CD14-positive monocyte (primary cell): ENCODE data around the gene KLHL25. TPM values are rescaled to one million over a fixed set of nuclear protein-coding genes. Genes with fewer than 3 reads are reported as not detected.

ENCODE experiments used
- DNase-seq, 3 donors: peaks; one replicate each; pipeline ENCODE4 v3.0.0-alpha.2; 2011 to 2022
- H2AFZ ChIP-seq: 2 replicates; pipeline ENCODE4 v1.6.0; 2012; ENCODE audit warnings: mild to moderate bottlenecking, low read depth, low read length, inconsistent platforms; ENCODE audit not compliant: insufficient read depth, poor library complexity, severe bottlenecking
- H3K27ac ChIP-seq, 2 donors: 1 replicate in 1 of 2; 2 replicates in 1 of 2; pipeline ENCODE4 v1.5.1; 2012 to 2013; ENCODE audit warnings: low read length in 2 of 2, control low read depth in 1 of 2, inconsistent platforms in 1 of 2, low read depth in 1 of 2, mild to moderate bottlenecking in 1 of 2
- H3K27me3 ChIP-seq, 2 donors: one replicate each; pipeline versions ENCODE4 v1.6.0 to v1.6.1; 2011 to 2013; ENCODE audit warnings: low read length in 2 of 2; ENCODE audit not compliant: control insufficient read depth in 2 of 2, insufficient read depth in 2 of 2
- H3K36me3 ChIP-seq, 2 donors: replicated peaks in 1 of 2; 1 replicate in 1 of 2; 2 replicates in 1 of 2; pipeline versions ENCODE4 v1.5.1 to v1.6.1; 2012 to 2013; ENCODE audit warnings: low read length in 2 of 2, control low read depth in 1 of 2, inconsistent platforms in 1 of 2, mild to moderate bottlenecking in 1 of 2; ENCODE audit not compliant: insufficient read depth in 2 of 2, control insufficient read depth in 1 of 2
- H3K4me1 ChIP-seq, 2 donors: 1 replicate in 1 of 2; 2 replicates in 1 of 2; pipeline versions ENCODE4 v1.5.1 to v1.6.1; 2012 to 2013; ENCODE audit warnings: low read length in 2 of 2, control low read depth in 1 of 2, inconsistent platforms in 1 of 2, mild to moderate bottlenecking in 1 of 2, moderate library complexity in 1 of 2; ENCODE audit not compliant: insufficient read depth in 2 of 2, control insufficient read depth in 1 of 2
- H3K4me2 ChIP-seq: replicated peaks from 2 replicates; pipeline ENCODE3; 2012; ENCODE audit warnings: low read length, moderate library complexity, mild to moderate bottlenecking; ENCODE audit not compliant: poor library complexity, severe bottlenecking; ENCODE audit errors: extremely low read depth
- H3K4me3 ChIP-seq, 3 experiments: fragments of 200-600 bp in 1 of 3; sonication (generic) in 1 of 3; replicated peaks in 1 of 3; 1 replicate in 2 of 3; 2 replicates in 1 of 3; pipeline ENCODE4 v1.5.1; 2011 to 2013; ENCODE audit warnings: low read length in 3 of 3, mild to moderate bottlenecking in 3 of 3, control low read depth in 2 of 3, low read depth in 2 of 3, inconsistent platforms in 1 of 3, moderate library complexity in 1 of 3
- H3K79me2 ChIP-seq: 2 replicates; pipeline ENCODE4 v1.6.0; 2012; ENCODE audit warnings: mild to moderate bottlenecking, control low read depth, inconsistent platforms, low read length, moderate library complexity; ENCODE audit not compliant: insufficient read depth
- H3K9ac ChIP-seq: 2 replicates; pipeline ENCODE4 v1.6.0; 2017; ENCODE audit warnings: low read length, mild to moderate bottlenecking; ENCODE audit not compliant: insufficient read depth, poor library complexity, severe bottlenecking
- H3K9me3 ChIP-seq, 2 donors: replicated peaks in 1 of 2; 1 replicate in 1 of 2; 2 replicates in 1 of 2; pipeline versions ENCODE4 v1.5.1 to v1.6.1; 2012 to 2013; ENCODE audit warnings: low read length in 2 of 2, control low read depth in 1 of 2; ENCODE audit not compliant: control insufficient read depth in 1 of 2, insufficient read depth in 1 of 2
- H4K20me1 ChIP-seq: 2 replicates; pipeline ENCODE4 v1.6.0; 2012; ENCODE audit warnings: mild to moderate bottlenecking, low read length, control low read depth, moderate library complexity; ENCODE audit not compliant: insufficient read depth
- H3K27ac Mint-ChIP-seq, 7 donors: one replicate each; pipeline ENCODE4 v1.8.0; 2020; ENCODE audit warnings: mild to moderate bottlenecking in 7 of 7, mixed read lengths in 7 of 7, moderate library complexity in 6 of 7, inconsistent platforms in 2 of 7
- H3K27me3 Mint-ChIP-seq, 3 donors: one replicate each; pipeline ENCODE4 v1.8.0; 2021 to 2022; ENCODE audit warnings: low read depth in 3 of 3, mild to moderate bottlenecking in 3 of 3, mixed read lengths in 3 of 3, moderate library complexity in 3 of 3, inconsistent platforms in 1 of 3
- H3K36me3 Mint-ChIP-seq, 2 donors: one replicate each; pipeline ENCODE4 v1.8.0; 2020; ENCODE audit warnings: mixed read lengths in 2 of 2, inconsistent platforms in 1 of 2, mild to moderate bottlenecking in 1 of 2
- H3K4me1 Mint-ChIP-seq: one replicate; pipeline ENCODE4 v1.8.0; 2020; ENCODE audit warnings: mild to moderate bottlenecking, mixed read lengths
- H3K4me3 Mint-ChIP-seq, 2 donors: one replicate each; pipeline ENCODE4 v1.8.0; 2020; ENCODE audit warnings: mild to moderate bottlenecking in 2 of 2, mixed read lengths in 2 of 2, moderate library complexity in 1 of 2
- H3K9me3 Mint-ChIP-seq, 7 donors: one replicate each; pipeline ENCODE4 v1.8.0; 2020 to 2022; ENCODE audit warnings: mixed read lengths in 7 of 7, mild to moderate bottlenecking in 6 of 7, moderate library complexity in 6 of 7, inconsistent platforms in 2 of 7
- WGBS: methylation state at CpG from one replicate; pipeline ENCODE4 v1.1.5; 2013; ENCODE audit warnings: missing lambda C conversion rate; ENCODE audit not compliant: insufficient coverage; 5-methylcytosine and 5-hydroxymethylcytosine counted together
- intact Hi-C, 2 donors: fragments of 100-400 bp; cut with micrococcal nuclease; formaldehyde crosslinking; loops; one replicate each; pipeline versions ENCODE4 v1.15.0 to v1.15.1; 2023
- polyA plus RNA-seq, 3 donors: library from polyadenylated mRNA; depleted of rRNA in 1 of 3; unstranded in 2 of 3; stranded (reverse) in 1 of 3; fragments of 300-500 nt in 2 of 3; fragments of >200 nt in 1 of 3; fragmentation: Illumina TruSeq in 2 of 3; gene quantifications; 1 replicate in 2 of 3; 2 replicates in 1 of 3; pipeline ENCODE4 v1.2.3, GENCODE V29; 2012 to 2021
- TF ChIP-seq, protein P1 (sequence below): fragments of 200-600 bp; IDR thresholded peaks from one replicate; pipeline ENCODE4 v1.8.0; 2022; ENCODE audit warnings: antibody characterized with exemption, mild to moderate bottlenecking

KLHL25 gene
- polyA plus RNA-seq, 3 donors: 0.27 to 0.60 (median 0.40) TPM

- TF ChIP-seq, protein P1, sequence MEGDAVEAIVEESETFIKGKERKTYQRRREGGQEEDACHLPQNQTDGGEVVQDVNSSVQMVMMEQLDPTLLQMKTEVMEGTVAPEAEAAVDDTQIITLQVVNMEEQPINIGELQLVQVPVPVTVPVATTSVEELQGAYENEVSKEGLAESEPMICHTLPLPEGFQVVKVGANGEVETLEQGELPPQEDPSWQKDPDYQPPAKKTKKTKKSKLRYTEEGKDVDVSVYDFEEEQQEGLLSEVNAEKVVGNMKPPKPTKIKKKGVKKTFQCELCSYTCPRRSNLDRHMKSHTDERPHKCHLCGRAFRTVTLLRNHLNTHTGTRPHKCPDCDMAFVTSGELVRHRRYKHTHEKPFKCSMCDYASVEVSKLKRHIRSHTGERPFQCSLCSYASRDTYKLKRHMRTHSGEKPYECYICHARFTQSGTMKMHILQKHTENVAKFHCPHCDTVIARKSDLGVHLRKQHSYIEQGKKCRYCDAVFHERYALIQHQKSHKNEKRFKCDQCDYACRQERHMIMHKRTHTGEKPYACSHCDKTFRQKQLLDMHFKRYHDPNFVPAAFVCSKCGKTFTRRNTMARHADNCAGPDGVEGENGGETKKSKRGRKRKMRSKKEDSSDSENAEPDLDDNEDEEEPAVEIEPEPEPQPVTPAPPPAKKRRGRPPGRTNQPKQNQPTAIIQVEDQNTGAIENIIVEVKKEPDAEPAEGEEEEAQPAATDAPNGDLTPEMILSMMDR: no peak
- peaks cover 32 to 45% (median 36%) of the 10 kb centered on the region in 3 donors for H3K27me3 Mint-ChIP-seq
- Histone ChIP-seq H3K36me3 (no peaks in the 10 kb centered on the region), H4K20me1 (no peaks in the 10 kb centered on the region), H3K27ac (no peak overlapping the region), H3K4me1 (peaks cover 16 to 23% of the 10 kb centered on the region in 2 donors), H2AFZ (peak overlapping the region; percentile 71), H3K9ac (no peak overlapping the region), H3K79me2 (no peaks in the 10 kb centered on the region), H3K4me3 (peak overlapping the region; percentile 30 to 87 (median 36)), H3K4me2 (peak overlapping the region; percentile 98), H3K27me3 (peaks cover 8 to 23% of the 10 kb centered on the region in 2 donors), H3K9me3 (peaks cover 0 to 4% of the 10 kb centered on the region in 2 donors)
- no peaks in the 10 kb centered on the region for H3K36me3 Mint-ChIP-seq
- H3K9me3 Mint-ChIP-seq: peaks cover 0 to 12% (median 0%) of the 10 kb centered on the region in 7 donors
- H3K4me1 Mint-ChIP-seq: peaks cover 24% of the 10 kb centered on the region
- 62% methylated on average over 6 of the region's 15 CpGs for WGBS
- intact Hi-C loops: no loop called here
- no peak for DNase-seq
- H3K4me3 Mint-ChIP-seq: peak overlapping the region; percentile 65 to 78
- peak overlapping the region in 3 of 7 donors; percentile 19 to 46 (median 35) for H3K27ac Mint-ChIP-seq
Observed at GRCh38 chr15:85795337-85796305, 896 bp upstream of the KLHL25 start.
